Coronary artery (tissue), 2 donors: Measurements from ENCODE around the gene KRT27.
"Not testable (repeated sequence)": the region's sequence is repeated elsewhere in the genome, so short reads cannot be mapped to it uniquely, and the experiment has no call there.

Experiments used
- DNase-seq: peaks from one replicate; pipeline ENCODE4 v3.0.0-alpha.2; 2017; ENCODE audit warnings: low spot score
- H3K27ac ChIP-seq, 2 donors: fragments of 200-600 bp; sonication (generic); one replicate each; pipeline ENCODE4 v1.5.1; 2016 to 2019
- H3K4me3 ChIP-seq: fragments of 200-600 bp; sonication (generic); 2 replicates; pipeline ENCODE4 v1.5.1; 2016; ENCODE audit warnings: mild to moderate bottlenecking, moderate library complexity
- TF ChIP-seq, protein P1 (sequence below): fragments of 200-600 bp; sonication (generic); IDR thresholded peaks from one replicate; pipeline ENCODE4 v1.5.1; 2019; ENCODE audit warnings: antibody characterized with exemption

KRT27 gene

DNA sequence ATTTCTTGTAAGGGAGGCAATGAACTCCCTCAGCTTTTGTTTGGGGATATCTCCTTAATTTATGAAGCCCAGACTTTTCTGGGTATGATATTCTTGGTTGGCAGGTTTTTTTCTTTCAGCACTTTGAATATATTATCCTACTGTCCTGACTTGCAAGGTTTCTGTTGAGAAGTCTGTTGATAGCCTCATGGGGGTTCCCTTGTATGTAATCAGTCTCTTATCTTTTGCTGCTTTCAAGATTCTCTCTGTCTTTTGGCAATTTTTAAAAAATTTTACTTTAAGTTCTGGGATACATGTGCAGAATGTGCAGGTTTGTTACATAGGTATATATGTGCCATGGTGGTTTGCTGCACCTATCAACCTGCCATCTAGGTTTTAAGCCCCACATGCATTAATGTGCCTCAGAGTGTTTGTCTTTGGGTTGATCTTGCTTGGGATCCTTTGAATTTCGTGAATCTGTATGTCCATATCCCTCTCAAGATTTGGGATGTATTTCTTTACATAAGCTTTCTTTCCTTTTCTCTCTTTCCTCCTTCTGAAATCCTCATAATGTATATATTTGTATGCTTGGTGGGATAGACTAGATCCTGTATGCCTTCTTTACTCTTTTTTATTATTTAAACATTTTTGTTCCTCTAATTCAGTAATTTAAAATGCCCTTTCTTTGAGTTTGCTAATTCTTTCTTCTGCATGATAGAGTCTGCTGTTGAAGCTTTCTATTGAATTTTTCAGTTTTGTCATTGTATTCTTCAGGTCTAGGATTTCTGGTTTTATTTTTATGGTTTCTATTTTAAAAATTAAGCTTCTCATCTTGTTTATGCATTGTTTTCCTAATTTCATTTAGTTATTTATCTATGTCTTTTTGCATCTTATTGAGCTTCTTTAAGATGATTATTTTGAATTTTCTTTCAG lies 22.0 kb downstream of the KRT27 start:
- H3K27ac ChIP-seq = no peak overlapping the region
- no peak overlapping the region for H3K4me3 ChIP-seq
- TF ChIP-seq, protein P1, sequence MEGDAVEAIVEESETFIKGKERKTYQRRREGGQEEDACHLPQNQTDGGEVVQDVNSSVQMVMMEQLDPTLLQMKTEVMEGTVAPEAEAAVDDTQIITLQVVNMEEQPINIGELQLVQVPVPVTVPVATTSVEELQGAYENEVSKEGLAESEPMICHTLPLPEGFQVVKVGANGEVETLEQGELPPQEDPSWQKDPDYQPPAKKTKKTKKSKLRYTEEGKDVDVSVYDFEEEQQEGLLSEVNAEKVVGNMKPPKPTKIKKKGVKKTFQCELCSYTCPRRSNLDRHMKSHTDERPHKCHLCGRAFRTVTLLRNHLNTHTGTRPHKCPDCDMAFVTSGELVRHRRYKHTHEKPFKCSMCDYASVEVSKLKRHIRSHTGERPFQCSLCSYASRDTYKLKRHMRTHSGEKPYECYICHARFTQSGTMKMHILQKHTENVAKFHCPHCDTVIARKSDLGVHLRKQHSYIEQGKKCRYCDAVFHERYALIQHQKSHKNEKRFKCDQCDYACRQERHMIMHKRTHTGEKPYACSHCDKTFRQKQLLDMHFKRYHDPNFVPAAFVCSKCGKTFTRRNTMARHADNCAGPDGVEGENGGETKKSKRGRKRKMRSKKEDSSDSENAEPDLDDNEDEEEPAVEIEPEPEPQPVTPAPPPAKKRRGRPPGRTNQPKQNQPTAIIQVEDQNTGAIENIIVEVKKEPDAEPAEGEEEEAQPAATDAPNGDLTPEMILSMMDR = no peak
- DNase-seq = no peak

GRCh38 chr17:40755231-40755630 lies 27.1 kb downstream of the KRT27 start, which contains the start of gene KRT25:
Gene KRT25 (minus strand): TSS chr17:40755331. CDS start chr17:40755271, 60 bp downstream.
- no peak for DNase-seq
- TF ChIP-seq, protein P1 = no peak
- H3K4me3 ChIP-seq = no peak within 1 kb of the TSS
- H3K27ac ChIP-seq = no peak within 1 kb of the TSS

GRCh38 chr17:40753804-40754203 lies 28.5 kb downstream of the KRT27 start:
- no peak for DNase-seq
- H3K4me3 ChIP-seq = no peak overlapping the region
- no peak overlapping the region for H3K27ac ChIP-seq
- TF ChIP-seq, protein P1 = no peak

- no peak for DNase-seq
- Histone ChIP-seq H3K27ac (no peak overlapping the region), H3K4me3 (no peak overlapping the region)
- TF ChIP-seq, protein P1 = no peak
Measured at GRCh38 chr17:40751065-40751464, 31.3 kb downstream of the KRT27 start.

GRCh38 chr17:40750391-40750790 lies 32.0 kb downstream of the KRT27 start:
- H3K4me3 ChIP-seq = no peak overlapping the region
- TF ChIP-seq, protein P1 = no peak
- no peak overlapping the region for H3K27ac ChIP-seq
- DNase-seq = no peak

GRCh38 chr17:40748666-40749065 lies 33.7 kb downstream of the KRT27 start:
- H3K4me3 ChIP-seq = not testable (repeated sequence)

GRCh38 chr17:40738553-40738952 lies 43.8 kb downstream of the KRT27 start:
- H3K4me3 ChIP-seq = no peak overlapping the region
- DNase-seq = no peak
- no peak overlapping the region for H3K27ac ChIP-seq
- TF ChIP-seq, protein P1 = no peak

More at GRCh38 chr17:40748666-40749065, 33.7 kb downstream of the KRT27 start:
- not testable (repeated sequence) for DNase-seq, H3K27ac ChIP-seq
